ENCODE data around the gene EPHA4. TPM values are rescaled to one million over a fixed set of nuclear protein-coding genes. Genes with fewer than 3 reads are reported as not detected.

Gene EPHA4
- total and polyA plus RNA-seq, 2 of the 4 experiments (the other 2 are of a cell fraction), result 36.9 to 132 TPM

- Histone ChIP-seq H3K18ac (ENCODE audit: low read depth, low read length) (no peak overlapping the region), H3K79me1 (ENCODE audit: low read depth in 1 of 2, low read length in 2 of 2) (peaks cover 17 to 26% of the 10 kb centered on the region in 2 experiments), H3K23ac (ENCODE audit: low read depth, low read length) (no peak overlapping the region), H4K91ac (ENCODE audit: insufficient read depth, low read depth, low read length) (no peak overlapping the region), H2AFZ (replicated peaks; ENCODE audit: low read length, poor library complexity) (no peak overlapping the region), H3K36me3 (ENCODE audit: control insufficient read depth, insufficient read depth, low read length) (no peaks in the 10 kb centered on the region), H4K20me1 (ENCODE audit: insufficient read depth, low read length) (no peaks in the 10 kb centered on the region), H2BK15ac (ENCODE audit: low read depth, low read length) (no peak overlapping the region), H3K9ac (ENCODE audit: low read depth, low read length) (no peak overlapping the region), H3K14ac (replicated peaks; ENCODE audit: low read depth, low read length) (no peak overlapping the region), H3K4me1 (ENCODE audit: control insufficient read depth, insufficient read depth, low read length) (peaks cover 19% of the 10 kb centered on the region), H3K4me3 (ENCODE audit: insufficient read depth, low read depth, low read length) (no peak overlapping the region), H2AK5ac (ENCODE audit: low read depth, low read length) (no peak overlapping the region), H2BK20ac (ENCODE audit: low read depth, low read length) (no peak overlapping the region), H3K27ac (ENCODE audit: insufficient read depth, low read length) (no peak overlapping the region), H3K4ac (ENCODE audit: low read depth, low read length) (no peak overlapping the region), H2BK120ac (ENCODE audit: low read depth, low read length) (no peak overlapping the region), H3K9me3 (ENCODE audit: control insufficient read depth, insufficient read depth, low read length) (no peaks in the 10 kb centered on the region), H2BK5ac (ENCODE audit: low read depth, low read length, poor library complexity, severe bottlenecking) (no peak overlapping the region), H3K56ac (ENCODE audit: extremely low read depth, insufficient read depth, low read length) (no peak overlapping the region), H4K8ac (ENCODE audit: low read depth in 2 of 2, low read length in 2 of 2) (no peak overlapping the region), H3K27me3 (ENCODE audit: control insufficient read depth, insufficient read depth, low read length) (no peaks in the 10 kb centered on the region), H3K9me1 (ENCODE audit: insufficient read depth, low read length) (peaks cover 6% of the 10 kb centered on the region), H2AK9ac (replicated peaks; ENCODE audit: low read depth, low read length, poor library complexity) (no peak overlapping the region), H4K5ac (ENCODE audit: low read depth, low read length) (no peak overlapping the region), H3K4me2 (ENCODE audit: low read depth, low read length) (no peak overlapping the region)
- TF ChIP-seq, protein P1, sequence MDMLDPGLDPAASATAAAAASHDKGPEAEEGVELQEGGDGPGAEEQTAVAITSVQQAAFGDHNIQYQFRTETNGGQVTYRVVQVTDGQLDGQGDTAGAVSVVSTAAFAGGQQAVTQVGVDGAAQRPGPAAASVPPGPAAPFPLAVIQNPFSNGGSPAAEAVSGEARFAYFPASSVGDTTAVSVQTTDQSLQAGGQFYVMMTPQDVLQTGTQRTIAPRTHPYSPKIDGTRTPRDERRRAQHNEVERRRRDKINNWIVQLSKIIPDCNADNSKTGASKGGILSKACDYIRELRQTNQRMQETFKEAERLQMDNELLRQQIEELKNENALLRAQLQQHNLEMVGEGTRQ (IDR thresholded peaks at IDR 0.05; ENCODE audit: low read depth, low read length), result no peak
- TF ChIP-seq BHLHE40 (IDR thresholded peaks at IDR 0.05; ENCODE audit: low read depth, low read length) (no peak), RCOR1 (IDR thresholded peaks at IDR 0.05; ENCODE audit: insufficient replicate concordance, low read length) (no peak), RFX5 (IDR thresholded peaks at IDR 0.05; ENCODE audit: low read depth, low read length) (no peak), POLR2A (IDR thresholded peaks at IDR 0.05; ENCODE audit: low read depth, low read length) (no peak), MAZ (IDR thresholded peaks at IDR 0.05; ENCODE audit: borderline replicate concordance, low read depth, low read length) (no peak), NFE2L2 (IDR thresholded peaks at IDR 0.05; ENCODE audit: low read depth, low read length) (no peak), FOS (IDR thresholded peaks at IDR 0.05; ENCODE audit: low read depth, low read length) (no peak), CHD1 (IDR thresholded peaks at IDR 0.05; ENCODE audit: low read depth, low read length) (no peak), RAD21 (IDR thresholded peaks at IDR 0.05; ENCODE audit: low read length) (no peak), MXI1 (IDR thresholded peaks at IDR 0.05; ENCODE audit: borderline replicate concordance, low read depth, low read length) (no peak), SMC3 (IDR thresholded peaks at IDR 0.05; ENCODE audit: low read depth, low read length) (no peak), MAFK (IDR thresholded peaks at IDR 0.05; ENCODE audit: low read depth, low read length) (no peak), CEBPB (IDR thresholded peaks at IDR 0.05; ENCODE audit: low read depth, low read length) (no peak)
- TF ChIP-seq, protein P2, sequence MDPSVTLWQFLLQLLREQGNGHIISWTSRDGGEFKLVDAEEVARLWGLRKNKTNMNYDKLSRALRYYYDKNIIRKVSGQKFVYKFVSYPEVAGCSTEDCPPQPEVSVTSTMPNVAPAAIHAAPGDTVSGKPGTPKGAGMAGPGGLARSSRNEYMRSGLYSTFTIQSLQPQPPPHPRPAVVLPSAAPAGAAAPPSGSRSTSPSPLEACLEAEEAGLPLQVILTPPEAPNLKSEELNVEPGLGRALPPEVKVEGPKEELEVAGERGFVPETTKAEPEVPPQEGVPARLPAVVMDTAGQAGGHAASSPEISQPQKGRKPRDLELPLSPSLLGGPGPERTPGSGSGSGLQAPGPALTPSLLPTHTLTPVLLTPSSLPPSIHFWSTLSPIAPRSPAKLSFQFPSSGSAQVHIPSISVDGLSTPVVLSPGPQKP (IDR thresholded peaks at IDR 0.05; ENCODE audit: borderline replicate concordance, low read depth, low read length), result no peak
- TF ChIP-seq, protein P3, sequence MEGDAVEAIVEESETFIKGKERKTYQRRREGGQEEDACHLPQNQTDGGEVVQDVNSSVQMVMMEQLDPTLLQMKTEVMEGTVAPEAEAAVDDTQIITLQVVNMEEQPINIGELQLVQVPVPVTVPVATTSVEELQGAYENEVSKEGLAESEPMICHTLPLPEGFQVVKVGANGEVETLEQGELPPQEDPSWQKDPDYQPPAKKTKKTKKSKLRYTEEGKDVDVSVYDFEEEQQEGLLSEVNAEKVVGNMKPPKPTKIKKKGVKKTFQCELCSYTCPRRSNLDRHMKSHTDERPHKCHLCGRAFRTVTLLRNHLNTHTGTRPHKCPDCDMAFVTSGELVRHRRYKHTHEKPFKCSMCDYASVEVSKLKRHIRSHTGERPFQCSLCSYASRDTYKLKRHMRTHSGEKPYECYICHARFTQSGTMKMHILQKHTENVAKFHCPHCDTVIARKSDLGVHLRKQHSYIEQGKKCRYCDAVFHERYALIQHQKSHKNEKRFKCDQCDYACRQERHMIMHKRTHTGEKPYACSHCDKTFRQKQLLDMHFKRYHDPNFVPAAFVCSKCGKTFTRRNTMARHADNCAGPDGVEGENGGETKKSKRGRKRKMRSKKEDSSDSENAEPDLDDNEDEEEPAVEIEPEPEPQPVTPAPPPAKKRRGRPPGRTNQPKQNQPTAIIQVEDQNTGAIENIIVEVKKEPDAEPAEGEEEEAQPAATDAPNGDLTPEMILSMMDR (conservative IDR thresholded peaks at IDR 0.05; ENCODE audit: low read depth, low read length), result no peak
- CTCF ChIA-PET, result no interaction called here
- no TSS peak for BruUV-seq (replicated peaks)
- intact Hi-C loops (cut with micrococcal nuclease) (no loop called here), in situ Hi-C loops (cut with MboI; ENCODE audit: low sequenced_read_pairs) (no loop called here), dilution Hi-C loops (cut with HindIII; ENCODE audit: low sequenced_read_pairs, unreplicated experiment) (no loop called here)
- ATAC-seq (ENCODE audit: low read depth), result no peak
- 100% methylated on average over 1 of the region's 3 CpGs; no CpG with 5 or more reads in 1 of the 2 experiments for WGBS, 2 experiments (ENCODE audit: extremely low coverage in 2 of 2, insufficient read length in 1 of 2)
- POLR2A ChIA-PET (ENCODE audit: unreplicated experiment), result no interaction called here
- no peak for DNase-seq
Measured at GRCh38 chr2:221532641-221533040, 39.5 kb downstream of the EPHA4 start.
